HFFc6 (cell line): ENCODE results near the gene ACOT11. TPM values are rescaled to one million over a fixed set of nuclear protein-coding genes. Genes with fewer than 3 reads are reported as not detected.

Experiments
- DNase-seq: peaks from one replicate; pipeline ENCODE4 v3.0.0-alpha.2; 2018
- H3K27ac Mint-ChIP-seq: 2 replicates; pipeline ENCODE4 v1.8.0; 2020; ENCODE audit warnings: mild to moderate bottlenecking, mixed read lengths
- H3K27me3 Mint-ChIP-seq: 2 replicates; pipeline ENCODE4 v1.8.0; 2021; ENCODE audit warnings: mild to moderate bottlenecking, moderate library complexity, mixed read lengths; ENCODE audit not compliant: insufficient read depth
- H3K36me3 Mint-ChIP-seq: 2 replicates; pipeline ENCODE4 v1.8.0; 2021; ENCODE audit warnings: low read depth, mixed read lengths
- H3K4me1 Mint-ChIP-seq: 2 replicates; pipeline ENCODE4 v1.8.0; 2020; ENCODE audit warnings: low read depth, mixed read lengths
- H3K4me3 Mint-ChIP-seq: 2 replicates; pipeline ENCODE4 v1.8.0; 2020; ENCODE audit warnings: mild to moderate bottlenecking, moderate library complexity, mixed read lengths
- H3K9me3 Mint-ChIP-seq: 2 replicates; pipeline ENCODE4 v1.8.0; 2020; ENCODE audit warnings: mild to moderate bottlenecking, mixed read lengths
- total RNA-seq, 6 experiments: library from RNA; stranded (reverse); fragmentation: NEBNext Ultra II Directional; extraction: Animal tissue kit (Norgen Biotek cat#: 25700); gene quantifications; 2 replicates in 1 of 6; 3 replicates in 5 of 6; pipeline ENCODE4 v1.2.3, GENCODE V29; 2021
- TF ChIP-seq, protein P1 (sequence below): fragments of 200-600 bp; sonication (generic); IDR thresholded peaks from 2 replicates; pipeline ENCODE4 v1.5.0; 2021; ENCODE audit warnings: antibody characterized with exemption, mild to moderate bottlenecking

The ACOT11 gene
- total RNA-seq, 6 experiments from 2014 or later, result 2.9 to 4.8 (median 3.8) TPM

DNA sequence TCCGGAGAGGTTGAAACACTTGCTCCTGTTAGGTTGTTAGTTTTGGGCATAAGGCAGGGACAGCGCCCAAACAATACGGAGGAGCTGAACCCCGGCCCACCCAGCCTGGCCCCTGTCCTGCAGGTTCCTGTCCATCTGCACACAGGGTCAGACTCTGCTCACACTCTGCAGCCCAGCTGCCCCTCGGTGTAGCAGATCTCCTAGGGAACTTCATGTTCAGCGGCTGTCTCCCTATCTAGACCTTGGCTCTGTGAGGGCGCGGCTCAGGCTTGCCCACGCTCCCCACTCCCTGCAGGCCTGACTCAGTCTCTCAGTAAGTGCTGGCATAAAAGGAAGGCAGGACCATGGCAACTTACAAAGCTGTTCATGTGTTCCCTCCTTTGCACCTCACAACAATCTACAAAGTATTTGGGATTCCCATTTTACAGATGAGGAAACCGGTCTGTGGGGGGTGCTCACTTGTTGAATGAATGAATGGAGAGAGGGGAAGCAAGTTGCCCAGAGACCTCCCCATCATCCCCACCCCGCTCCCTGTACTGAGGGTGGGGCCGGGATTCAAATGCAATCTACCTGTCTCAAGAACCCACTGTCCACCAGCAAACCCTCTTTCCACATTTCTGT is 26.2 kb downstream of the ACOT11 start:
- Mint-ChIP-seq H3K4me3 (no peak overlapping the region), H3K36me3 (no peaks in the 10 kb centered on the region), H3K27ac (no peak overlapping the region), H3K4me1 (peaks cover 29% of the 10 kb centered on the region), H3K27me3 (peaks cover 2% of the 10 kb centered on the region), H3K9me3 (no peaks in the 10 kb centered on the region)
- no peak for DNase-seq
- TF ChIP-seq, protein P1, sequence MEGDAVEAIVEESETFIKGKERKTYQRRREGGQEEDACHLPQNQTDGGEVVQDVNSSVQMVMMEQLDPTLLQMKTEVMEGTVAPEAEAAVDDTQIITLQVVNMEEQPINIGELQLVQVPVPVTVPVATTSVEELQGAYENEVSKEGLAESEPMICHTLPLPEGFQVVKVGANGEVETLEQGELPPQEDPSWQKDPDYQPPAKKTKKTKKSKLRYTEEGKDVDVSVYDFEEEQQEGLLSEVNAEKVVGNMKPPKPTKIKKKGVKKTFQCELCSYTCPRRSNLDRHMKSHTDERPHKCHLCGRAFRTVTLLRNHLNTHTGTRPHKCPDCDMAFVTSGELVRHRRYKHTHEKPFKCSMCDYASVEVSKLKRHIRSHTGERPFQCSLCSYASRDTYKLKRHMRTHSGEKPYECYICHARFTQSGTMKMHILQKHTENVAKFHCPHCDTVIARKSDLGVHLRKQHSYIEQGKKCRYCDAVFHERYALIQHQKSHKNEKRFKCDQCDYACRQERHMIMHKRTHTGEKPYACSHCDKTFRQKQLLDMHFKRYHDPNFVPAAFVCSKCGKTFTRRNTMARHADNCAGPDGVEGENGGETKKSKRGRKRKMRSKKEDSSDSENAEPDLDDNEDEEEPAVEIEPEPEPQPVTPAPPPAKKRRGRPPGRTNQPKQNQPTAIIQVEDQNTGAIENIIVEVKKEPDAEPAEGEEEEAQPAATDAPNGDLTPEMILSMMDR, result no peak

DNA sequence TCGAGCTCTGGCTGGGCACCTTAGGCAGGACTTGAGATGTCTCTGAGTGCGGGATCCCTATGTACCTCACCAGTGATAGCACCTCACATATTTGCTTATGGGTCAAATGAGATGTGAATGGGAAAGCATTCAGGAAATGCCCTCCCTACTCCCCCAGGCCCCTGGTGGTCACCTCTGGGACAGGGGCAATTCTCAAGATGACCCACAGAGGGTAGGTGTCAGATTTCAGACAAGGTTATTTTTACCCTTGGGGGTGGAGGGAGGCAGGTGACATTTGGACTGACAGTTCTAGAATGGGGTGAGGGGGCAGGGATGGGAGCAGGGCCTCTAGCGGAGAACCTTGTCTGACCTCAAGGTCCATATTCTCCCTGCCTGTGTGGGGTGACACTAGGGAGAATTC is 27.1 kb downstream of the ACOT11 start:
- H3K9me3 Mint-ChIP-seq, result no peaks in the 10 kb centered on the region
- H3K27ac Mint-ChIP-seq, result no peak overlapping the region
- H3K4me3 Mint-ChIP-seq, result no peak overlapping the region
- no peak for DNase-seq
- H3K27me3 Mint-ChIP-seq, result no peaks in the 10 kb centered on the region; the same call in 1 of the 2 replicates
- TF ChIP-seq, protein P1, result peak; percentile 25
- H3K4me1 Mint-ChIP-seq, result peaks cover 21% of the 10 kb centered on the region
- H3K36me3 Mint-ChIP-seq, result no peaks in the 10 kb centered on the region

DNA sequence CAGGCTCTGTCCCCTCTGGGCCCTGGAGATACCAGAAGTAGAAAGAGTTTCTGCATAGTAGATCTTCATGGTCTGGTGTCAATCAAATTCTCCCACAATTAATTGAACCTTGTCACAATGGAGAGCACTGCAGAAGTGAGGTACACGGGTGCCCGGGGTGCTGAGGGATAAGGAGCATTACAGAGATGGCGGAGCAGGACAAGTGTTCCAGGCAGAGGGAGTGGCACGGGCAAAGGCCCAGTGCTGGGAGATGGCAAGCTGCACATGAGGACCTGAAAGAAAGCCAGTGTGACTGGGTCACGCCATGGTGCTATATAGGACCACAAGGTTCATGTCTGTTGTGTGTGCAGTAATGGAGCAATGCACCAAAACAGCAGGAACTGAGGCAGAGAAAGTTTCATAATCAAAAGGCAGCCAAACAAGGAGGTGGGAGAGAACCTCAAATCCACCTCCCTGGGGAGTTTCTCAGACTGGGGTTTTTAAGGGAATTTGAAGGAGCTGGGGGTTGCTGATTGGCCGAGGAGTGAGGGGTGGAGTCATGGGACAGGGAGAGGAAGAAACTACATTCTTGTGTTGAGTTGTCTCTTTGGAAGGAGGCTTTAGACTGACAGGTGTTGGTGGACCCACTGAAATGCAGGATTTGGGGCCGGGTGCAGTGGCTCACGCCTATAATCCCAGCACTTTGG is 27.7 kb downstream of the ACOT11 start:
- TF ChIP-seq, protein P1, result no peak
- H3K4me3 Mint-ChIP-seq, result no peak overlapping the region
- no peak for DNase-seq
- no peaks in the 10 kb centered on the region for H3K9me3 Mint-ChIP-seq
- H3K27ac Mint-ChIP-seq, result no peak overlapping the region
- H3K4me1 Mint-ChIP-seq, result peaks cover 18% of the 10 kb centered on the region
- H3K27me3 Mint-ChIP-seq, result no peaks in the 10 kb centered on the region; the same call in 1 of the 2 replicates
- H3K36me3 Mint-ChIP-seq, result no peaks in the 10 kb centered on the region

DNA sequence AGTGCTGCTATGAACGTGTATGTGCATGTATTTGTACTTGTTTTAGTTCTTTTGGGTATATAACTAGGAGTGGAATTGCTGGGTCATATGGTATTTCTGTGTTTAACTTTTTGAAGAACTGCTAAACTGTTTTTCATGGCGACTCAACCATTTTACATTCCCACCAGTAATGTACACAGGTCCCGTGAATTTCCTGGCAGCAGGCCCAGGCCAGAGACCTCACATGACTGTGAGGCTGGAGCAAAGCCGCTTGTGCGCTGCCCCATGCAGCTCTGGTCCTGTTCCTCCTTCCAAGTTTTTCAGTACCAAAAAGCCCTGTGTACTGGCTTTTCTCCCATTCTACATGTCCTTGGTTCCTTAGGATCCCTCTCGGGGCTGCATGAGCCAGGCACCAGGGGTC is 29.6 kb downstream of the ACOT11 start:
- no peak for DNase-seq
- TF ChIP-seq, protein P1, result no peak
- H3K27me3 Mint-ChIP-seq, result no peaks in the 10 kb centered on the region; the same call in 1 of the 2 replicates
- H3K9me3 Mint-ChIP-seq, result no peaks in the 10 kb centered on the region
- H3K36me3 Mint-ChIP-seq, result no peaks in the 10 kb centered on the region
- peaks cover 12% of the 10 kb centered on the region for H3K4me1 Mint-ChIP-seq
- H3K4me3 Mint-ChIP-seq, result no peak overlapping the region
- no peak overlapping the region for H3K27ac Mint-ChIP-seq

DNA sequence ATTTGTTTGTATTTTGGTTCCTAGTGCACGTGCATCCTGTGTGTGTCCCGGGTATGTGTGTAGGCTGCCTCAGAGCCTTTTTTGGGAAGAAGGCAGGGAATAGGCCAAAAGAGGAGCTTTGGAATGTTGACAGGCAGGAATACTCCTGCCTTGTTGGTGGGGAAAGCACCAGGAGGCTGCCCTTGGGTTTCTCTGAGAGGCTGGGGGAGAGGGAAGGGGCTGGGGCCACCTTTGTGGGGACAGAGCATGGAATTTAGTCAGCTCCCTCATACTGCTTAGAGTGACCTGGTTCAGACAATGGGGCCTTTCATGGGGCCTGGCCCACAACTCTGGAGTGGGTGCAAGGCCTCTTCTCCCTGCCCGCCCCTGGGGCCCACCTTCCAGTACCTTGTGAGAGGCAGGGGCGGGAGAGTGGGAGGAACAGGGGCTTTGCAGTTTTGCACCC is 31.3 kb downstream of the ACOT11 start:
- H3K4me1 Mint-ChIP-seq, result peaks cover 12% of the 10 kb centered on the region
- H3K27ac Mint-ChIP-seq, result no peak overlapping the region
- no peaks in the 10 kb centered on the region for H3K9me3 Mint-ChIP-seq
- no peaks in the 10 kb centered on the region for H3K36me3 Mint-ChIP-seq
- no peaks in the 10 kb centered on the region; the same call in 1 of the 2 replicates for H3K27me3 Mint-ChIP-seq
- TF ChIP-seq, protein P1, result no peak
- no peak for DNase-seq
- no peak overlapping the region for H3K4me3 Mint-ChIP-seq
